ENCODE data around the gene MATN1.

Gene MATN1

DNA sequence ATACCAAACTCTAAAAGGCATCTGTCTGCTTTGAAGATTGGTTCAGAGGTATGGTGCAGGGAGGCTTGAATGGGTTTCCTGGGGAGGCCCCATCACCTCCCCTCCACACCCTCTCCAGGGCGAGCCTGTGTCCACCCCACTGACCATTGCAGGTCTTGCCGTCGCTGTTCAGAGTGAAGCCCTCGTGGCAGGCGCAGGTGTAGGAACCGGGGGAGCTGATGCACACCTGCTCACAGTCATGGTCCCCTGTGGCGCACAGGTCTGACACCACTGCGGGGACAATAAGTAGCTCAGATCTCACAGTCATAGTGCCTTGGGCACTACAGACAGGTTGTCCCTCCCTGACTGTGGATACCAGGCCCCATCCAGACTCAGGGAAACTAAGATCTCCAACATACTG, 6.7 kb downstream of the MATN1 start:
- H3K36me3 ChIP-seq (ENCODE audit: insufficient read depth, low read length): no peaks in the 10 kb centered on the region
- H3K9ac ChIP-seq (ENCODE audit: low read length): no peak overlapping the region
- H3K4me1 ChIP-seq (ENCODE audit: insufficient read depth, low read length, severe bottlenecking): peaks cover 5% of the 10 kb centered on the region
- no peak overlapping the region for H3K4me3 ChIP-seq (ENCODE audit: low read depth, low read length, poor library complexity, severe bottlenecking)
- no peaks in the 10 kb centered on the region for H3F3A ChIP-seq (ENCODE audit: insufficient read depth, low read length)
- no peak overlapping the region for H3K27ac ChIP-seq (ENCODE audit: low read depth, low read length, poor library complexity, severe bottlenecking)
- TF ChIP-seq CTCF (IDR thresholded peaks at IDR 0.05; ENCODE audit: low read length) (no peak), EZH2 (IDR thresholded peaks at IDR 0.05; ENCODE audit: borderline replicate concordance, low read length) (no peak)
- H2AFZ ChIP-seq (ENCODE audit: low read length): no peak overlapping the region
- H3K4me2 ChIP-seq (ENCODE audit: low read length): no peak overlapping the region
- no peaks in the 10 kb centered on the region for H3K27me3 ChIP-seq (ENCODE audit: insufficient read depth, low read length)
- H3K9me2 ChIP-seq (ENCODE audit: low read depth, low read length): no peaks in the 10 kb centered on the region
- peaks cover 4% of the 10 kb centered on the region; the same call in 1 of the 2 replicates for H3K9me3 ChIP-seq (ENCODE audit: low read length)
- H3K79me2 ChIP-seq (ENCODE audit: insufficient read depth, low read length): no peaks in the 10 kb centered on the region
- no peaks in the 10 kb centered on the region for H4K20me1 ChIP-seq (ENCODE audit: insufficient read depth, low read length)

DNA sequence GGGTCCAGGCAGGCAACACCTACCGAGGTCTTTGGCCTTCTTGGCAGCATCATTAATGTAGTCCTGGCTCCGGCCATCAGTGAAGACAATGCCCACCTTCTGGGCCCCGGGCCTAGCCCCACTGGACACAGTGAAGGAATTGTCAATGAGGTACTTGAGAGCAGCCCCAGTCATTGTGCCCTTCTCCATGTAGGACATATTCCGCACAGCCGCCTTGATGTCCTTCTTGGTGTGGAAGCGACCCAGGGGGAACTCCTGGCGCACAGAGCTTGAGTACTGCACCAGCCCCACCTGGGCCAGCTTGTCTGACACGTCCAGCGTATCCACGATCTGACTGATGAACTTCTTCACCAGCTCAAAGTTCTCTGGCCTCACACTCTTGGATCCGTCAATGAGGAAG, 7.5 kb downstream of the MATN1 start:
- no peaks in the 10 kb centered on the region for H3K27me3 ChIP-seq (ENCODE audit: insufficient read depth, low read length)
- no peaks in the 10 kb centered on the region for H3K9me2 ChIP-seq (ENCODE audit: low read depth, low read length)
- H4K20me1 ChIP-seq (ENCODE audit: insufficient read depth, low read length): no peaks in the 10 kb centered on the region
- peaks cover 5% of the 10 kb centered on the region for H3K4me1 ChIP-seq (ENCODE audit: insufficient read depth, low read length, severe bottlenecking)
- no peak overlapping the region for H3K9ac ChIP-seq (ENCODE audit: low read length)
- TF ChIP-seq CTCF (IDR thresholded peaks at IDR 0.05; ENCODE audit: low read length): no peak
- no peak for TF ChIP-seq EZH2 (IDR thresholded peaks at IDR 0.05; ENCODE audit: borderline replicate concordance, low read length)
- H3K27ac ChIP-seq (ENCODE audit: low read depth, low read length, poor library complexity, severe bottlenecking): no peak overlapping the region
- no peak overlapping the region for H3K4me2 ChIP-seq (ENCODE audit: low read length)
- no peaks in the 10 kb centered on the region for H3K36me3 ChIP-seq (ENCODE audit: insufficient read depth, low read length)
- H3K4me3 ChIP-seq (ENCODE audit: low read depth, low read length, poor library complexity, severe bottlenecking): no peak overlapping the region
- peaks cover 4% of the 10 kb centered on the region; the same call in 1 of the 2 replicates for H3K9me3 ChIP-seq (ENCODE audit: low read length)
- no peaks in the 10 kb centered on the region for H3F3A ChIP-seq (ENCODE audit: insufficient read depth, low read length)
- no peak overlapping the region for H2AFZ ChIP-seq (ENCODE audit: low read length)
- no peaks in the 10 kb centered on the region for H3K79me2 ChIP-seq (ENCODE audit: insufficient read depth, low read length)

DNA sequence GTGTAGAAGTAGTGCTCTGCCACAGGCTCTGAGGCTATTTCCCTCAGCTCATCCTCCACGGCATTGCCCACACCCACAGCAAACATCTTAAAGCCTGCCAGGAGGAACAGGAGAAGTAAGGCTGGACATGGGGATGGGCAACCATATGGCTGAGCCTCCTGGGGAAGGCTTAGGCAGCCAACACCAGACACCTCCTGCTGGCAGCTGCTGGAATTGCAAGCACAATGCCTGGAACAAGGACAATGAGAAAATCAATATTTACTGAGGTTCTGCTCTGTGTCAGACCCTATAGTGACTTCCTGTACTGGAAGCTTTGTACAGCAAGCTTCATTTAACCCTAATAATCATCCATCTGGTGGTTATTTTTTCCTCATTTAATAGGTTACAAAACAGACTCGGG, 8.2 kb downstream of the MATN1 start:
- Histone ChIP-seq H3K4me1 (ENCODE audit: insufficient read depth, low read length, severe bottlenecking) (peaks cover 5% of the 10 kb centered on the region), H3K9me2 (ENCODE audit: low read depth, low read length) (no peaks in the 10 kb centered on the region), H3K36me3 (ENCODE audit: insufficient read depth, low read length) (no peaks in the 10 kb centered on the region), H3K27me3 (ENCODE audit: insufficient read depth, low read length) (no peaks in the 10 kb centered on the region), H3K9ac (ENCODE audit: low read length) (no peak overlapping the region), H4K20me1 (ENCODE audit: insufficient read depth, low read length) (no peaks in the 10 kb centered on the region), H3K4me2 (ENCODE audit: low read length) (no peak overlapping the region), H3K79me2 (ENCODE audit: insufficient read depth, low read length) (no peaks in the 10 kb centered on the region), H3K27ac (ENCODE audit: low read depth, low read length, poor library complexity, severe bottlenecking) (no peak overlapping the region), H3K9me3 (ENCODE audit: low read length) (peaks cover 4% of the 10 kb centered on the region; the same call in 1 of the 2 replicates), H2AFZ (ENCODE audit: low read length) (no peak overlapping the region), H3K4me3 (ENCODE audit: low read depth, low read length, poor library complexity, severe bottlenecking) (no peak overlapping the region), H3F3A (ENCODE audit: insufficient read depth, low read length) (no peaks in the 10 kb centered on the region)
- peak; percentile 54 for TF ChIP-seq CTCF (IDR thresholded peaks at IDR 0.05; ENCODE audit: low read length)
- TF ChIP-seq EZH2 (IDR thresholded peaks at IDR 0.05; ENCODE audit: borderline replicate concordance, low read length): no peak
